HepG2 (cell line): ENCODE measurements around the gene C22orf39. TPM values are rescaled to one million over a fixed set of nuclear protein-coding genes. Genes with fewer than 3 reads are reported as not detected.

Experiments used
- BCL3 ChIP-seq: sonication (generic); formaldehyde crosslinking; IDR thresholded peaks from 2 replicates; pipeline ENCODE4 v1.5.1; 2020; ENCODE audit warnings: mild to moderate bottlenecking, missing genetic modification reagents, moderate library complexity
- BRCA1 ChIP-seq: sonication (generic); formaldehyde crosslinking; IDR thresholded peaks from 2 replicates; pipeline ENCODE4 v1.4.0; 2020; ENCODE audit warnings: missing genetic modification reagents
- CHCHD3 ChIP-seq: sonication (generic); formaldehyde crosslinking; IDR thresholded peaks from 2 replicates; pipeline ENCODE4 v1.8.0; 2022; ENCODE audit warnings: mild to moderate bottlenecking, missing genetic modification reagents, moderate library complexity
- EED ChIP-seq: sonication (generic); formaldehyde crosslinking; IDR thresholded peaks from 2 replicates; pipeline ENCODE4 v1.5.0; 2020; ENCODE audit warnings: mild to moderate bottlenecking, missing genetic modification reagents
- HHEX ChIP-seq: IDR thresholded peaks from 2 replicates; pipeline ENCODE4 v1.6.1; 2016; ENCODE audit warnings: control low read depth
- HMGA1 ChIP-seq: sonication (generic); formaldehyde crosslinking; conservative IDR thresholded peaks from 2 replicates; pipeline ENCODE4 v1.4.0; 2020; ENCODE audit warnings: missing genetic modification reagents
- KLF6 ChIP-seq: IDR thresholded peaks from 2 replicates; pipeline ENCODE4 v1.8.0; 2016; ENCODE audit warnings: missing biosample characterization, missing genetic modification reagents
- MED8 ChIP-seq: sonication (generic); formaldehyde crosslinking; IDR thresholded peaks from 2 replicates; pipeline ENCODE4 v1.8.1; 2023; ENCODE audit warnings: mild to moderate bottlenecking, missing genetic modification reagents; ENCODE audit not compliant: insufficient replicate concordance
- NBN ChIP-seq: fragments of 450-650 bp; conservative IDR thresholded peaks from 2 replicates; pipeline ENCODE4 v1.6.1; 2017
- NRL ChIP-seq: sonication (generic); formaldehyde crosslinking; IDR thresholded peaks from 2 replicates; pipeline ENCODE4 v1.5.0; 2020; ENCODE audit warnings: missing genetic modification reagents, mild to moderate bottlenecking, moderate library complexity, borderline replicate concordance
- PITX1 ChIP-seq: sonication (generic); formaldehyde crosslinking; IDR thresholded peaks from 2 replicates; pipeline ENCODE4 v1.5.1; 2020; ENCODE audit warnings: mild to moderate bottlenecking, missing genetic modification reagents
- SAP130 ChIP-seq: IDR thresholded peaks from 2 replicates; pipeline ENCODE4 v1.6.1; 2016; ENCODE audit warnings: low read depth
- SETDB1 ChIP-seq: sonication (generic); formaldehyde crosslinking; IDR thresholded peaks from 2 replicates; pipeline ENCODE4 v1.5.1; 2020; ENCODE audit warnings: missing genetic modification reagents, mild to moderate bottlenecking, borderline replicate concordance
- TEAD2 ChIP-seq: sonication (generic); formaldehyde crosslinking; IDR thresholded peaks from 2 replicates; pipeline ENCODE4 v1.9.0; 2021; ENCODE audit warnings: missing genetic modification reagents
- TOE1 ChIP-seq: sonication (generic); formaldehyde crosslinking; IDR thresholded peaks from 2 replicates; pipeline ENCODE4 v1.4.0; 2020; ENCODE audit warnings: mild to moderate bottlenecking, missing genetic modification reagents
- ZBTB8A ChIP-seq: sonication (generic); formaldehyde crosslinking; IDR thresholded peaks from 2 replicates; pipeline ENCODE4 v1.4.0; 2020; ENCODE audit warnings: mild to moderate bottlenecking, low read depth, missing genetic modification reagents, borderline replicate concordance
- ZFP36L1 ChIP-seq: sonication (generic); formaldehyde crosslinking; IDR thresholded peaks from 2 replicates; pipeline ENCODE4 v1.8.0; 2022; ENCODE audit warnings: mild to moderate bottlenecking, missing genetic modification reagents, moderate library complexity
- ZNF138 ChIP-seq: sonication (generic); formaldehyde crosslinking; IDR thresholded peaks from 2 replicates; pipeline ENCODE4 v1.5.0; 2020; ENCODE audit warnings: mild to moderate bottlenecking, low read depth, missing genetic modification reagents
- ZNF205 ChIP-seq: IDR thresholded peaks from 2 replicates; pipeline ENCODE4 v1.6.1; 2018; ENCODE audit warnings: missing biosample characterization, missing genetic modification reagents
- ZNF292 ChIP-seq: sonication (generic); formaldehyde crosslinking; IDR thresholded peaks from 2 replicates; pipeline ENCODE4 v1.8.1; 2022; ENCODE audit warnings: mild to moderate bottlenecking, low read depth, missing genetic modification reagents, borderline replicate concordance
- ZNF331 ChIP-seq: sonication (generic); formaldehyde crosslinking; IDR thresholded peaks from 2 replicates; pipeline ENCODE4 v1.4.0; 2020; ENCODE audit warnings: missing genetic modification reagents
- ZNF451 ChIP-seq: sonication (generic); formaldehyde crosslinking; IDR thresholded peaks from 2 replicates; pipeline ENCODE4 v1.5.0; 2020; ENCODE audit warnings: mild to moderate bottlenecking, missing genetic modification reagents
- ZNF564 ChIP-seq: sonication (generic); formaldehyde crosslinking; IDR thresholded peaks from 2 replicates; pipeline ENCODE4 v1.8.1; 2023; ENCODE audit warnings: mild to moderate bottlenecking, missing genetic modification reagents
- ZNF652 ChIP-seq: IDR thresholded peaks from 2 replicates; pipeline ENCODE4 v1.6.1; 2016; ENCODE audit warnings: low read depth, borderline replicate concordance
- ZNF737 ChIP-seq: sonication (generic); formaldehyde crosslinking; IDR thresholded peaks from 2 replicates; pipeline ENCODE4 v1.5.0; 2020; ENCODE audit warnings: missing genetic modification reagents, mild to moderate bottlenecking, borderline replicate concordance
- ZNF781 ChIP-seq: sonication (generic); formaldehyde crosslinking; IDR thresholded peaks from 2 replicates; pipeline ENCODE4 v1.5.1; 2020; ENCODE audit warnings: borderline replicate concordance, mild to moderate bottlenecking, missing genetic modification reagents; ENCODE audit errors: not compliant biosample characterization
- polyA plus RNA-seq, 8 experiments: library from polyadenylated mRNA; depleted of rRNA in 3 of 8; stranded (reverse) in 7 of 8; unstranded in 1 of 8; fragments of >200 nt; fragmentation: Illumina TruSeq in 4 of 8; extraction: Trizol in 4 of 8; gene quantifications; 2 replicates each; pipeline versions ENCODE4 v1.2.1 to v1.2.3, GENCODE V29; 2011 to 2016; ENCODE audit warnings: low read depth in 4 of 8, missing spikeins in 1 of 8, mixed read lengths in 1 of 8; ENCODE audit not compliant: insufficient read depth in 1 of 8
- total RNA-seq, 5 experiments: library from RNA; depleted of rRNA; stranded (reverse); fragments of >200 nt; fragmentation: Illumina TruSeq; extraction: Trizol; gene quantifications; 2 replicates each; pipeline ENCODE4 v1.2.3, GENCODE V29; 2016; ENCODE audit warnings: low read depth in 1 of 5
- TF ChIP-seq, protein P1 (sequence below): sonication (generic); formaldehyde crosslinking; IDR thresholded peaks from 2 replicates; pipeline ENCODE4 v1.4.0; 2020; ENCODE audit warnings: missing genetic modification reagents
- TF ChIP-seq, protein P2 (sequence below): IDR thresholded peaks from 2 replicates; pipeline ENCODE4 v1.6.1; 2016; ENCODE audit warnings: missing compliant biosample characterization, missing genetic modification reagents, borderline replicate concordance

Gene C22orf39
- total and polyA plus RNA-seq, 2 of the 13 experiments (the other 11 are each of a cell fraction or from before 2014, with no cell fraction given) = 23.4 to 26.4 TPM

DNA sequence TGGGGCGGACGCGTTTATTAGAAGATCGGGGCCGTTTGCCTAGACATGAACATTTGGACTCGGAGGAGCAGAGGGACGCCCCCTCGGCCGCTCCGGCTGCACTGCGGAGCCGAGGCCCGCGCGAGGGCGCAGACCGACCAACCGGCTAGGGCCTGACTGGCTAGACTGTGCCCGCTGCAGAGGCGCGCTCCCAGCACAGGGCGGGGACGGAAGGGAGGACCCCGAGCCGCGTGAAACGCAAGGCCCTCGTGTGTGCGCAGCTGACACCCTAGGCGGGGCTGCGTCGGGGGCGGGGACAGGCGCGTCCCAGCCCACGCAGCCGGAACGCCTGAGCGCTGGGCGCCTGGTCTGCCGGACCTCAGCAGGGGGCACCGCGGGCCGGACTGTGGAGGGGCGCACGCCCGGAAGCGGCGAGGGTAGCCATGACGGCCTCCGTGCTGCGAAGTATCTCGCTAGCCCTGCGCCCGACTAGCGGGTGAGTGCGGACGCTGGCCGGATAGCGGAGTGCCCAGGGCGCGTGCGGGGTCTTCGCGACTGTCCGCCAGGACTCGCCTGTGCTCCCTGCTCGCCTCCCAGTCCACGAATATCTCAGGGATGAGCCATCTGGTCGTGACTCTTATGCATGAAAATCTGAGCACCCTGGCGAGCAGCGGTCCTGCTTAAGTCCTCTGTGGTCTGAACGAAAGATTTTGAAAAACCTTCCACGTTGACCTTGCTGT lies 15.2 kb downstream of the C22orf39 start, which contains the start of gene MRPL40 (continued):
- TF ChIP-seq SETDB1 (CRISPR knock-in tag) (no peak), NRL (CRISPR knock-in tag) (peak; percentile 55; the same call in 1 of the 2 replicates), KLF6 (peak; percentile 95; the same call in 1 of the 2 replicates), ZNF138 (peak; percentile 94; the same call in 1 of the 2 replicates), ZNF652 (no peak), ZNF331 (CRISPR knock-in tag) (peak; percentile 96), TOE1 (peak; percentile 78; the same call in 1 of the 2 replicates), ZNF205 (CRISPR knock-in tag) (peak; percentile 96), HHEX (CRISPR knock-in tag) (no peak), CHCHD3 (CRISPR knock-in tag) (peak; percentile 85; the same call in 1 of the 2 replicates), TEAD2 (no peak), HMGA1 (CRISPR knock-in tag) (no peak), PITX1 (CRISPR knock-in tag) (peak; percentile 80; the same call in 1 of the 2 replicates), ZBTB8A (peak; percentile 32; the same call in 1 of the 2 replicates), ZNF781 (CRISPR knock-in tag) (no peak), ZNF292 (CRISPR knock-in tag) (peak; percentile 70; the same call in 1 of the 2 replicates), ZNF451 (CRISPR knock-in tag) (no peak; the same call in 1 of the 2 replicates), ZNF564 (CRISPR knock-in tag) (peak; percentile 93), SAP130 (CRISPR knock-in tag) (peak; percentile 97), EED (peak; percentile 87), NBN (no peak), MED8 (CRISPR knock-in tag) (peak; percentile 94), BRCA1 (CRISPR knock-in tag) (no peak), ZFP36L1 (CRISPR knock-in tag) (peak; percentile 31; the same call in 1 of the 2 replicates), BCL3 (CRISPR knock-in tag) (peak; percentile 92), ZNF737 (CRISPR knock-in tag) (no peak)
- TF ChIP-seq, protein P1, sequence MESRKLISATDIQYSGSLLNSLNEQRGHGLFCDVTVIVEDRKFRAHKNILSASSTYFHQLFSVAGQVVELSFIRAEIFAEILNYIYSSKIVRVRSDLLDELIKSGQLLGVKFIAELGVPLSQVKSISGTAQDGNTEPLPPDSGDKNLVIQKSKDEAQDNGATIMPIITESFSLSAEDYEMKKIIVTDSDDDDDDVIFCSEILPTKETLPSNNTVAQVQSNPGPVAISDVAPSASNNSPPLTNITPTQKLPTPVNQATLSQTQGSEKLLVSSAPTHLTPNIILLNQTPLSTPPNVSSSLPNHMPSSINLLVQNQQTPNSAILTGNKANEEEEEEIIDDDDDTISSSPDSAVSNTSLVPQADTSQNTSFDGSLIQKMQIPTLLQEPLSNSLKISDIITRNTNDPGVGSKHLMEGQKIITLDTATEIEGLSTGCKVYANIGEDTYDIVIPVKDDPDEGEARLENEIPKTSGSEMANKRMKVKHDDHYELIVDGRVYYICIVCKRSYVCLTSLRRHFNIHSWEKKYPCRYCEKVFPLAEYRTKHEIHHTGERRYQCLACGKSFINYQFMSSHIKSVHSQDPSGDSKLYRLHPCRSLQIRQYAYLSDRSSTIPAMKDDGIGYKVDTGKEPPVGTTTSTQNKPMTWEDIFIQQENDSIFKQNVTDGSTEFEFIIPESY = peak; percentile 69; the same call in 1 of the 2 replicates
- TF ChIP-seq, protein P2, sequence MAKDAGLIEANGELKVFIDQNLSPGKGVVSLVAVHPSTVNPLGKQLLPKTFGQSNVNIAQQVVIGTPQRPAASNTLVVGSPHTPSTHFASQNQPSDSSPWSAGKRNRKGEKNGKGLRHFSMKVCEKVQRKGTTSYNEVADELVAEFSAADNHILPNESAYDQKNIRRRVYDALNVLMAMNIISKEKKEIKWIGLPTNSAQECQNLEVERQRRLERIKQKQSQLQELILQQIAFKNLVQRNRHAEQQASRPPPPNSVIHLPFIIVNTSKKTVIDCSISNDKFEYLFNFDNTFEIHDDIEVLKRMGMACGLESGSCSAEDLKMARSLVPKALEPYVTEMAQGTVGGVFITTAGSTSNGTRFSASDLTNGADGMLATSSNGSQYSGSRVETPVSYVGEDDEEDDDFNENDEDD (CRISPR knock-in tag) = no peak; the same call in 1 of the 2 replicates
